Stimulated activated CD4-positive, alpha-beta T cell treated with anti-CD3 and anti-CD28 coated beads, TNF-alpha, amount 100 ng/mL, for 4 hours (primary cell): ENCODE measurements around the gene NLRC3.
A peak's percentile ranks its signal among the peaks of the same experiment; 100 is the strongest.
"Not testable (repeated sequence)": the region's sequence is repeated elsewhere in the genome, so short reads cannot be mapped to it uniquely, and the experiment has no call there.

Experiments used
- DNase-seq, 3 experiments: peaks; one replicate each; pipeline ENCODE4 v3.0.0-alpha.2; 2020; ENCODE audit warnings: low read depth in 3 of 3

Gene NLRC3

DNA sequence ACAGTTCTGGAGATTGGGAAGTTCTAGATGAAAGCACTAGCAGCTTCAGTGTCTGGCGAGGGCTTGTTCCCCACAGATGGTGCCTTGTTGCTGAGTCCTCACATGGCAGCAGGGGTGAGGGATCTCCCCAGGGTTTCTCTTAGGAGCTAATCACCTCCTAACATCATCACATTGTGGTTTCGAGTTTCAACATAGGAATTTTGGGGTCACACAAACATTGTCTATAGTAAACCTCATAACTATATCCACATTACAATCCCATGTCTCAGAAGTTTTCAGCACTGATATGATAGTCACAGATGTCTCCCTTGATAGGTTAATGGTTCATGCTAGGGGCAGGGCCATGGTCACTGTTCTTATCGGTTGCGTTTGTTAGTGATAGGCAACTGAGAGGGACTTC lies 62.6 kb downstream of the NLRC3 start:
- no peak for DNase-seq

DNA sequence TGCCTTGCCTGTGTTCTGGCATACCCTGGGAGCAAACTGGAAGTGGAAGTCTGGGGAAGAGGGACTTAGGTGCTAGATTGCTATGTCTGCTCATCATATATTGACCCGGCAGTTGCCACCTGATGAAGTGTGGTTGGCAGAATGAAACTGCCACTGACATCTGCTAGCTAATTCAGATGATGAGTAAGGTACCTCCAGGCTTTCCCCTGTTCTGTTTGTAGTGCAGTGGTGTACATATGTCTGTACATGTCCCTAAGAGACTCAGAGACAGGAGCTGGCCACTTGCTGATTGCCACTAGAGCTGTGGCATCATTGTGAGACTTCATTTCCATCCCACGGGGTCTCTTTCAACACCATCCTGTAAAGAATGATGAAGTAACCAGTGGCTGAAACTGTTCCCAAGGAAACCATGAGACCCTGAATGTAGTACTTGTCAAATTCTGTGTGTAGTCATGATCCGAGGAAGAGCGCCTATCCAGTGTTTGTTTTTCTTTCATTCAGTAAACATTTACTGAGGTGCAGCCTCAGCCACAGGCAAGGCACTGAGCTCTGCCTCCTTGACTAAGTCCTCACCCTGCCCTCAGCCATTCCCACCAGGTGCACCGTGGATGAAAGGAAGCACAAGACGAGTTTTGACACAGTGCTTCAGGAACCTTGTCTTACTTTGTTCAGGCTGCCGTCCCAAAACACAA lies 63.2 kb downstream of the NLRC3 start:
- DNase-seq: no peak

DNA sequence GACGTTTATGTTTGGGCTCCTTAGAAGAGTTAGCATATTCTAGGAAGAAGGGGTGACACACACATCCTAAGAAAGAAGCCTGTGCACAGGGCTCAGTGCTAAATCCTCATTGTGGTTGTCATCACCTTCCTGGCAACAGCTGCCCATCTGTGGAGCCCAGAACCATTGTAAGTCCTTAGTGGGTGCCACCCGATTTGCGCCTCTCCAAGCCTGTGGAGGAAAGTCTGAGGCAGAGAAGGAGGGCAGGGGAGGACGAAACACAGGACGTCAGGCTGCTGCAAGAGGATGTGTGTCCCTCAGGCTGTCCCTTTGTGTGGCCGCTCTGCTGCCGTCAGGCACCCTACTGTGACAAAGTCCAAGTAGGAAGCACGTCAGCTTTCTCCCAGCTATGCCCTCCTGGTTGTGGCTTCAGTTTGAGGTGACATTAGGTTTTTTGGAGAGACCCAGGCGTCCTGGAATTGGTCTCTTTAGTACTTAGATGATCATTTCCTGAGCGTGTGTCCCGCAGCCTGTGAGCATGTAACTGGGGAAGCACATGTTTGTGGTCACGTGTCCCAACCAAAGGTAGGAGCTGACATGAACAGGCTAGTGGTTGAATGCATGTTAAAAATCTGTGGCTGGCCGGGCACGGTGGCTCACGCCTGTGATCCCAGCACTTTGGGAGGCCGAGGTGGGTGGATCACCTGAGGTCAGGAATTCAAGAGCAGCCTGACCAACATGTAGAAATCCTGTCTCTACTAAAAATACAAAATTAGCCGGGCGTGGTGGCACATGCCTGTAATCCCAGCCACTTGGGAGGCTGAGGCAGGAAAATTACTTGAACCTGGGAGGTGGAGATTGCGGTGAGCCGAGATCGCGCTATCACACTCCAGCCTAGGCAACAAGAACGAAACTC lies 65.7 kb downstream of the NLRC3 start:
- no peak for DNase-seq

GRCh38 chr16:3510416-3510815 lies 66.8 kb downstream of the NLRC3 start:
- no peak for DNase-seq

- peak in 2 of 3 experiments; percentile 18 to 42 for DNase-seq
These were observed 67.7 kb downstream of the NLRC3 start for GRCh38 chr16:3509470-3509928.

DNA sequence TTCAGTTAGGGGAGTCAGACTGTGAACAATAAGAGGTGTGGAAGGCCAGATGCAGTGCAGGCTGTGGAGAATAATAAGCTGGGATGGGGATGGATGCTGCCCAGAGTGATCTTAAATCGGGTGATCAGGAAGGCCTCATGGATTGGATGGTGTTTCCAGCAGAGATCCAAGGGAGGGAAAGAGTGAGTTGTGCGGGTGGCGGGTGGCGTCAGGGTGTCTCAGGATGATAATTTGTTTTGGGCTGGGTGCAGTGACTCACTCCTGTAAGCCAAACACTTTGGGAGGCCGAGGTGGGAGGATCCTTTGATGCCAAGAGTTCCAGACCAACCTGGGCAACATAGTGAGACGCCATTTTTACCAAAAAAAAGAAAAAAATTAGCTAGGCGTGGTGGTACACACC lies 68.5 kb downstream of the NLRC3 start:
- no peak for DNase-seq

DNA sequence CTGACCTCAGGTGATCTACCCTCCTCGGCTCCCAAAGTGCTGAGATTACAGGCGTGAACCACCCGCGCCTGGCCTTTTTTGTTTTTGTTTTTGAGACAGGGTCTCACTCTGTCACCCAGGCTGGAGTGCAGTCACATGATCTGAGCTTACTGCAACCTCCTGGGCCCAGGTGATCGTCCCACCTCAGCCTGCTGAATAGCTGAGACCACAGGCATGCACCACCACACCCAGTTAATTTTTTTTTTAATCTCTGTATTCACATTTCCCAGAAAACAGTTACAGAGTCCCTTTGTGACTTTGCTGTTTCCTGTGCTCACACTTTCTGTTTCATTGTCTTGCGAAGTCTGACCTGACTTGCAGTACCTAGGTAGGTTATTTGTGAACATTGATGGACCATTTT lies 73.7 kb downstream of the NLRC3 start:
- DNase-seq: peak in 2 of 3 experiments; percentile 26 to 37

DNA sequence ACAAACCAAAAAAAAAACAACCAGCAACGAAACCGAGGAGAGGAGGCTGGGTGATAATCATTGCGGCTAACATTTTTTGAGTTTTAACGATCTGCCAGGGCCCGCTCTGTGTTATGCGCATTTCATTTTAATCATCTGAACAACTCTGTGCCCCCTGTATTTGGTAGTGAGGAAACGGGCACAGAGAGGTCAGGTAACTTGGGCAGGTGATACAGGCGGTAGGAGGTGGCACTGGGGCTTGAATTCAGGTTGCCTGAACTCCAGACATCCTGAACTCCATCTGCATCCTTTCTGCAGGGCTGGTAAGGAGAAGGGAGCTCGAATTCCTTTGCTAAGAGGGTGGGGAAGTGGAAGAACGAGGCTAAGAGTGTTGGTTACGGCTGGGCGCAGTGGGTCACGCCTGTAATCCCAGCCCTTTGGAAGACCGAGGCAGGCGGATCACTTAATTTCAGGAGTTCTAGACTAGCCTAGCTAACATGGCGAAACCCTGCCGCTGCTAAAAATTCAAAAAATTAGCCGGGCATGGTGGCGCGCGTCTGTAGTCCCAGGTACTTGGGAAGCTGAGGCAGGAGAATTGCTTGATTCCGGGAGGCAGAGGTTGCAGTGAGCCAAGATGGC lies 75.3 kb downstream of the NLRC3 start:
- no peak for DNase-seq

GRCh38 chr16:3501412-3501761 lies 75.8 kb downstream of the NLRC3 start:
- DNase-seq: not testable (repeated sequence)

- DNase-seq: no peak
These were observed 78.2 kb downstream of the NLRC3 start for GRCh38 chr16:3498988-3499387.

DNA sequence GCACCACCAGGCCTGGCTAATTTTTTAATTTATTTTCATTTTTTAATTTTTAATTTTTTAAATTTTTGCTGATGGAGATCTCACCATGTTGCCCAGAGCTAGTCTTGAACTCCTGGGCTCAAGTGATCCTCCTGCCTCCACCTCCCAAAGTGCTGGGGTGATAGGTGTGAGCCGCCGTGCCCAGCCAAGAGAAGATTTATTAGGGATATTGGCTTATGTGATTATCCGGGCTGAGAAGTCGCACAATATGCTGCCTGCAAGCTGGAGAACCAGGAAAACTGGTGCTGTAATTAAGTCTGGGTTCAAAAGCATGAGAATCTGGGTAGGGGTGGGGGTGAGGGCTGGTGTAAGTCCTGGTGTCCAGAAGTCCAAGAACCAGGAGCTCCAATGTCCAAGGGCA lies 79.4 kb downstream of the NLRC3 start:
- DNase-seq: no peak

- no peak for DNase-seq
These were observed 80.8 kb downstream of the NLRC3 start for GRCh38 chr16:3496386-3496785.

GRCh38 chr16:3495176-3495575 lies 82.0 kb downstream of the NLRC3 start, which contains the start of gene C16orf90:
Gene C16orf90 (minus strand): TSS chr16:3495489. CDS start chr16:3495421, 68 bp downstream.
- DNase-seq: no peak

GRCh38 chr16:3494386-3494973 lies 82.7 kb downstream of the NLRC3 start:
- no peak for DNase-seq

DNA sequence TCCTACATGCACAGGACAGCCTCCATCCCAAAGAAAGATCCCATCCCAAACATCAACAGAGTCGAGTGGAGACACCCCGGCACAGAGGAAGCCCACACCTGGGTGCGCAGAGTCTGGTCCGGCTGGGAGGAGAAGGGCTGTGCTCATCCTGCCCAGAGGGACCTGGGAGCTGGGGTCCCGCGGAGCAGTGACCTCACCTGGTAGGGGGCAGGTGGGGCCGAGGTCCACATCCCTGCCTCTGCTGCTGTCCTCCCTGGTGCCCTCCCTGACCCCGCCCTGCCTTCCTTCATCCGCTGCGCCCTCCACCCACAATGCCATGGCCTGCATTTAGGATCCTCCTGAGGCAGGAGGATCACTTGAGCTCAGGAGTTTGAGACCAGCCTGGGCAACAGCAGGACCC lies 84.8 kb downstream of the NLRC3 start:
- DNase-seq: no peak

DNA sequence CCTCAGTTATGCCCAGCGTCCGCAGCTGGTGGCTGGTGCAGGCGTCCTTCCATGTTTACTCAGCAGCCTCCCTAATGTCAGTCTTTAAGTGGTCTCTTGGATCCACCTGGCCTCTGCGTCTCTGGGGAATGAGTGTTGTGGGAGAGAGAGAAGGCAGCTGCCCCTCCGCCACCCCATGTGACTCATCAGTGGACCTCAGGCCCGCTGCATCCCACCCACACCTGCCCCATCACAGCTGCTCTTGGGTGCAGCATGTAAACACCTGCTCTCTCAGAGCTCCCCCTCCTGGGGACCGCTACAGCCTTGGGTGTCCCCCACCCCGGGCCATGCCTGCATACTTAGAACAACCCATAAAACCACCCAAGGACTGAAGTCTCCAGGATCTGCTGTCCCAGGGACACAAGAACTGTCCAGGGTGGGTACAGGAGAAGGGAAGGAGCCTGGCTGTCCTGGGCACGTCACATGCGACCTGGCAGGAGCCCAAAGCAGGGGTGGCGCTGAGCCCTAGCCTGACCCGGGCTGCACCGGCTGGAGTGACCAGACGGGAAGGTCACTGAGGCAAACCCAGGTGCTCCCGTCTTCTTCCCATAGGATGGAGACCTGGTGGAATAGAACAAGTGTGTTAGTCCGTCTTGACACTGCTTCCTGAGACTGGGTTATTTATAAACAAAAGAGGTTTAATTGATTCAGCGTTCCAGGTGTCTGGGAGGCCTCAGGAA lies 86.1 kb downstream of the NLRC3 start:
- DNase-seq: no peak
